ENCODE results near the gene LGALS7B.
"Not testable (repeated sequence)": the region's sequence is repeated elsewhere in the genome, so short reads cannot be mapped to it uniquely, and the experiment has no call there.

LGALS7B gene

GRCh38 chr19:38821230-38821825 is 32.3 kb downstream of the LGALS7B start:
- DNase-seq (ENCODE audit: low read depth) = not testable (repeated sequence)

DNA sequence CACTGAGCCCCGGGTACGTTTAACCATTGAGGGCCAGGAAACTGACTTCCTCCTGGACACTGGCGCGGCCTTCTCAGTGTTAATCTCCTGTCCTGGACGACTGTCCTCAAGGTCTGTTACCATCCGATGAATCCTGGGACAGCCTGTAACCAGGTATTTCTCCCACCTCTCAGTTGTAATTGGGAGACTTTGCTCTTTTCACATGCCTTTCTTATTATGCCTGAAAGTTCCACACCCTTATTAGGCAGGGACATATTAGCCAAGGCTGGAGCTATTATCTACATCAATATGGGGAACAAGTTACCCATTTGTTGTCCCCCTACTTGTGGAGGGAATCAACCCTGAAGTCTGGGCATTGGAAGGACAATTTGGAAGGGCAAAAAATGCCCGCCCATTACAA is 36.9 kb downstream of the LGALS7B start:
- not testable (repeated sequence) for DNase-seq (ENCODE audit: low read depth)

DNA sequence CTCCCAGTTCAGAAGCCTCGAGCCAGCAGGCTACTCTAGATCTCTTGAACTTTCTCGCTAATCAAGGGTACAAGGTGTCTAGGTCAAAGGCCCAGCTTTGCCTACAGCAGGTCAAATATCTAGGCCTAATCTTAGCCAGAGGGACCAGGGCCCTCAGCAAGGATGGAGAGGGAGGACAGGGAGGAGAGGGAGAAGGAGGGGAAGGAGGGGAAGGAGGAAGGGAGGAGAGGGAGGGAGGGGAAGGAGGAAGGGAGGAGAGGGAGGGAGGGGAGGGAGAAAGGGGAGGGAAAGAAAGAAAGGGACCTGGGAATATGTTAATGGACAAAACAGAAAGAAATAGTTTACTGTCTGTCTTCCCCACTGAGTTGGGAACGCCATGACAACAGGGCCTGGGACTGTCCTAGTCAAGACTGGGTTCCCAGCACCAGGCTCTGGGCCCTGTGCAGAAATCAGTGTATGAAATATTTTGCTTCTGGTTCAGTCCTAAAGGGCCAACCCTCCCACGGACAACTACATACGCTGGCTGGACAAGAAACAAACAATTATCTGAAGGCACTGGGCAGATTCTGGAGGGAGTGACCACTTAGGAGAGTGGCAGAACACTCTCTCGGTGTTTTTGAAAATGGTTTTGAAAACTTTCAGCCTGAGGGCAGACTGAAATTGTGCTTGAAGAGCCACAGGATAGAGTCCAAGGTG is 38.0 kb downstream of the LGALS7B start:
- no peak for DNase-seq (ENCODE audit: low read depth)

GRCh38 chr19:38829203-38829602 is 40.2 kb downstream of the LGALS7B start:
- not testable (repeated sequence) for DNase-seq (ENCODE audit: low read depth)

GRCh38 chr19:38830039-38830733 is 41.2 kb downstream of the LGALS7B start:
- no peak for DNase-seq (ENCODE audit: low read depth)

DNA sequence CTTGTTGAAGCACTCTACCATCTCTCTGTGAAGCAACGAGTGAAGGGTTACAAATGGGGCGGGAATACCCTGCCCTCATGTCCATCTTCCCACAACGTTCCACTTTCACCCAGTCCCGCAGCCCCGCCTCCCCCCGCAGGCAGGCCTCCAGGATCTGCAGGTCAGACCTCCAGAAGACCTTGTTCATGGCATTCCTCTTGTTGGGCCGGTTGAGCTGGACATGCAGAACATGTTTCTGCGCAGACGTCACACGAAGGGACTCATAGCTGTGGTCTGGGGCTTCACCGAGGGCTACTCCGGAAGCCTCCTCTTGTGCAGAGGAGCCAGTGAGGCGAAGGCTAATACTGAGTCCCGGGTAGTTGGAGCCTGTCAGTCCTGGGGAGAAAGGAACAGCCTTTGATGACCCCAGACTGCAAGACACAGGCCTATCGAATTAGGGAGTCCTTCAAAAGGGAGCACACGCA is 42.2 kb downstream of the LGALS7B start:
- no peak for DNase-seq (ENCODE audit: low read depth)

DNA sequence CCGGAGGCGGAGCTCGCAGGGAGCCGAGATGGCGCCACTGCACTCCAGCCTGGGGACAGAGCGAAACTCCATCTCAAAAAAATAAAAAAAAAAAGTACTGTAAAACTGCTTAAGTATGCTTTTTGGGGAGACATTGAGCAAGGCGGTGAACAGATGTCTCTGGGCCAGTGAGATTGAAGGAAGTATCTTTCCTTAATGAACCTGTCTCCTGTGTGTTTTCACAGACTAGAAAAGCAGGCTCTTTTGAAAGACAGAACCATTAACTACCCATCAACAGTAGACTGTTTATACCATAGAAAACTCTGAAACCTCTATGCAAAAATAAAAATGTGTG is 44.1 kb downstream of the LGALS7B start:
- DNase-seq (ENCODE audit: low read depth) = no peak

DNA sequence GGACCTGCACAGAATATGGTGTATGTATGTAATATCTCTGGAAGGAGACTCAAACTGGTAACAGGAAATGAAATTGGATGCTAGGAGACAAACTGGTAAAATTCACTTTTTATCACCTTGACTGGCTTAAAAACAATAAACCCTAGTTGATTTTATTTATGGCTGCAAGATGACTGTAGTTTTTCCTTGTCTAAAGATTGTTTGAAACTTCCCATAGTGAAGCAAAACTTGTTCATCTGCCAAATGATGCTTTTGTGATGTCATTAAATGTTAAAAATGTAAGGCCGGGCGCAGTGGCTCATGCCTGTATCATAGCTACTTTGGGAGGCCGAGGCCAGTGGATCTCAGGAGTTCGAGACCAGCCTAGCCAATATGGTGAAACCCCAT is 45.1 kb downstream of the LGALS7B start:
- DNase-seq (ENCODE audit: low read depth) = no peak

DNA sequence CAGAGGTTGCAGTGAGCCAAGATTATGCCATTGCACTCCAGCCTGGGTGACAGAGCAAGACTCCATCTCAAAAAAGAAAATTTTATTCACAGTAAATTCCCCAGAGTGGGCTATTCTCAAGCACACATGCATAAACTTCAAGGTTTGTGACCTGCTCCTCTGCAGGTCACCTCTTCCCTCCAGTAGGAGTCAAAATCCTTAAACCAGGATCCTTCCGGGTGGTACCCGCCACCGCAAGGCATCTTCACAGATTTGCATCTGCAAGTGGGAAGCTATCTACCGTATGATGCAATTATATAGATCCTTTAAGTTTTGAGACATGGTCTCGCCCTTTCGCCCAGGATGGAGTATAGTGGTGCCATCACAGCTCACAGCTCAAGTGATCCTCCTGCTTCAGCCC is 45.6 kb downstream of the LGALS7B start:
- no peak for DNase-seq (ENCODE audit: low read depth)

DNA sequence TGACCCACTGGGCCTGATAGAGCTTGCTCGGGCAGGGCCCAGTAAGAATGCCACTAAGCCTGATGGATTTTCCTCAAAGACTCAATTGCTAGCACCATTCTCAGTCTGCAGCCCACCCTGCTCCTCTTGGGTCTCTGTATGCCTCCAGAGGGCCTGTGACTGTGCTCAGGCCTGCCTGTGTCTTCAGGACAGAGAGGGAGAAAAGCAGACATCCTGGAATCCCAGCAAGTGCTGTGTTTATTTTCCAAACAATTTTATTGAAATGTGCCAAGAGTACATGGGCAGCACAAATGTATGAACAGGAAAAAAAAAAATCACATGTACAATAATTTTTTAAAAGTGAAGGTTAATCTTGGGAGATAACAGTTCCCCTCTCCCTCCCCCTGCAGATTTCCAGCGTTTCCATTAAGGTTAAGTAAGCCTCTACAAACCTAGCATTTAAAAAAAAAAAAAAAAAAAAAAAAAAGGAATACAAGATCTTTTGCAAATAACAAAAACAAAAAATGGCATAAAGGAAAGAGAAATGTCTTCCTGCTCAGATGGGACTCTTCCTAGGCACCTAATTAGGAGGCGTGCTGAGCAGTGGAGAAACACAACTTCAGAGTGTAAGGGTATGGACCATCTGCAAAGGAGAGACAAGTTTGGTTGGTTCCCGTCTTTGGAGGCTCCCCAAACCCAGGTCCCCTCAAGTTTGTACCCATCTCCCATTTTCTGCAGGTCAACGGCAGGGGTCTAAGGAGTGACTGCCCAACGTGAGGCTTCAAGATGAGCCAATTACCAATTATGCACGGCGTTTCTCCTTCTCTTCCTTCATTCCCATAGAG is 47.4 kb downstream of the LGALS7B start:
- DNase-seq (ENCODE audit: low read depth) = no peak

- DNase-seq (ENCODE audit: low read depth) = no peak
These were observed 48.1 kb downstream of the LGALS7B start for GRCh38 chr19:38836983-38837626.

- DNase-seq (ENCODE audit: low read depth) = no peak
These were observed 48.7 kb downstream of the LGALS7B start for GRCh38 chr19:38837656-38838121.

- DNase-seq (ENCODE audit: low read depth) = no peak
These were observed 49.4 kb downstream of the LGALS7B start for GRCh38 chr19:38838208-38838985.

DNA sequence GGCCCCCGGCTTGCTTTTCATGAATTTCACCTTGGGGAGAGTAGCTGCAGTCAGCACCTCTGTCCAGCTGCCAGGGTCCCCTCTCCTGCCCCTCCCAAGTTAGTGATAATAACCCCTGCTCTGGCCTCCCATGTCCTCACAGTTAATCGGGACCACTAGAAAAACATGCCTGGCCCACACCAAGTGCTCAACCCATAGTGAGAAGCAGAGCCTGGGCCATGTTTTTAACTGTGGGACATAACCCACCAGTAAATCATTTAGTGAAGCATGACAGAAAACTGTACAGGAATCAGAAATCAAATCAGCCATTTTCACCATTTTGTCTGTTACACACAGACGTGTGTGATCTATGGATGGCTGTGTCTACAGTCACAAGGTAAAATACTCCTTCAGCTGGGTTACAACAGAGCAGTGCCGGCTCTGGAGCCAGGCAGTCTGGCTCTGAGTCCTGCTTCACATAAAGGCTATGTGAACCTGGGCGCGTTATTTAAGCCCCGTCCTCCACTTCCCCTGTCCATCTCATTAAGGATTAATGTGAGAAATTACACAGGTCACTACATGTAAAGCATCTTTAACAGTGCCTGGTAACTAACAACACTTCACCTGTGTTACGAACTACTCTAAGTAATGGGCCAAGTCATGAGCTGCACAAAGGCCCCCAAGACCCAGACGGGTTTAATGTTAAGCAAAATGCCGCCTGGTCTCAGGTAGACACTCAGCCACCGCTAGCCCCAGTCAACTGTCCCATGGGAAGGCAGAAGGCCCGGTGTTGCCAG is 50.2 kb downstream of the LGALS7B start:
- DNase-seq (ENCODE audit: low read depth) = no peak

DNA sequence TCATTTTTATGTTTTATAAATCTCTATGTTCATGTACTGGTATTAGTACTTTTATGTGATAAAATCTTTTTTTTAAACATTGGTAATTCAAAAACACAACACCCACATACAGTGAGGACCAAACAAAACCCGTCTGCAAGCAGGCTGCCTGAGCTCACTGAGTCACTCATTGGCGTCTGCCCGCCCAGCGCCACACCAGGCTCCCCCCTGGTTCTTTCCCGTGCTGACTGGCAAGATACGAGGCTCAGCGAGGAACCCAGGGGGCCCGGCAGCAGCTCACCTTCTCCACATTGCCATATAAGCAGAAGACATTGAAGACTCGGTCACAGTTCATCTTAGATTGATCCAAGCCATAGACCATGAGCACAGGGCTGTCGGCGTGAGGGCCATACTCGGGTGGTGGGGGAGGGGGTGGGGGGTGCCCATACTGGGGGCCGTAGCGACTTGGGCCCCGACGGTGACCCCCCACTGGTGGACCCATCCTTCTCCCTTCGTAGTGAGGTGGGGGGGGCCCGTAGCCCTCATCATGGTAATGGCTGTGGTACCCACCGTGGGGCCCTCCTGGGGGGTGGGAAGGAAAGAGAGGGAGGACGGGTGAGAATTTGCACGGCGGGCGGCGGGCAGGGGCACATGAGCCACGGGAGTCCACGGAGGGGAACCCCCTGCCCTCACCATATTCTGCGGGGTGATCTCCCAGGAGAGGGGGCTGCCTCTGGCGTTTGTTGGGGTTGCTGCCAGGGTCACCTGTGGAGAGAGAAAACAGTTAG is 51.0 kb downstream of the LGALS7B start:
- DNase-seq (ENCODE audit: low read depth) = no peak

- no peak for DNase-seq (ENCODE audit: low read depth)
These were observed 51.6 kb downstream of the LGALS7B start for GRCh38 chr19:38840583-38840968.
